Kidney glomerular epithelial cell (primary cell): ENCODE data around the gene PCLAF.
A peak's percentile ranks its signal among the peaks of the same experiment; 100 is the strongest.
"Not testable (repeated sequence)": the region's sequence is repeated elsewhere in the genome, so short reads cannot be mapped to it uniquely, and the experiment has no call there.

ENCODE experiments used
- DNase-seq: peaks from one replicate; lab custom pipeline; 2025; lab: John Stamatoyannopoulos, UW

Gene PCLAF, protein sequence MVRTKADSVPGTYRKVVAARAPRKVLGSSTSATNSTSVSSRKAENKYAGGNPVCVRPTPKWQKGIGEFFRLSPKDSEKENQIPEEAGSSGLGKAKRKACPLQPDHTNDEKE

GRCh38 chr15:64381000-64381751, at the start of gene PCLAF:
Gene PCLAF (minus strand): TSS chr15:64381441. CDS start chr15:64381371, 70 bp downstream.
- DNase-seq, result peak; percentile 93

GRCh38 chr15:64430000-64430735, 48.9 kb upstream of the PCLAF start:
- no peak for DNase-seq

- DNase-seq, result no peak
Measured at GRCh38 chr15:64429448-64429847, 48.2 kb upstream of the PCLAF start.

DNA sequence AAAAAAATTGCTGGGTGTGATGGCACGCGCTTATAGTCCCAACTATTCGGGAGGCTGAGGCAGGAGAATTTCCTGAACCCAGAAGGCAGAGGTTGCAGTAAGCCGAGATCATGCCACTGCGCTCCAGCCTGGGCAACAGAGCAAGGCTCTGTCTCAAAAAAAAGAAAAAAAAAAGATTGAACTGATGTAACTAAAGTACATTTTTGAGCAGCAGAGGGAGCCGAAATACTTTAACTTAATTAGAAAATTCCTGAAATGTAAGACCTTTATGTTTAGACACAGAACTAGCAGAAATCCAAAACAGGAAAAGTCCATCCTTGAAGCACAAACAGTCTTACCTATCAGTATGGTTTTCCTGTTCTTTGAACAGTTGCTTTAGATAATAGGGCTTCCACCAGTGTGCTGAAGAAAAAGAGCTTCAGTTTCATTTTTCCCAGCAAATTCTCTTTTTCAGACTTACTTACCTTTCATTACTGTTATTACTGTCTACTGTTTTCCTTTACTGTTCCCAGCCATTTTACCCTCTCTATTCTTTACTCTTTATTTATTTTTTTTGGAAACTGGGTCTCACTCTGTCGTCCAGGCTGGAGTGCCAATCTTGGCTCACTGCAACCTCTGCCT, 45.7 kb upstream of the PCLAF start:
- DNase-seq, result peak; percentile 16

- no peak for DNase-seq
Measured at GRCh38 chr15:64425221-64425620, 44.0 kb upstream of the PCLAF start.

DNA sequence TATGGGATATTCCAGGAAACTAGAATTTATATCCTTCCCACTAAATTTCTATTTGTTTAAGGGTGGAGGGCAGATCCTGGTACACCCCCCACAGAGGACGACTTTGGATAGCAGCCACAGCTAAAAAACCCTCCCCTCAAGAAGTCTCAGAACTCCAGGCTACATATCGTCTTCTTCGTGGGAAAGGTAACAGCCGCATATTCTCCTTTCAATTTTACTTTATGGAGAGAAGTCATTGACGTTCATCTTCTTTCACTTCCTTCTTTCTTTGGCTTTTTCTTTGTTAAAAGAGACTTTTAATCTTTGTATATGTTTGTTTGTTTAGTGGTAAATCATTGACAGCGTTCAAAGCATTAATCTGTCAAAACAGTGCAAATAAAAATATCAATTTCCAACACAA, 42.7 kb upstream of the PCLAF start:
- no peak for DNase-seq

DNA sequence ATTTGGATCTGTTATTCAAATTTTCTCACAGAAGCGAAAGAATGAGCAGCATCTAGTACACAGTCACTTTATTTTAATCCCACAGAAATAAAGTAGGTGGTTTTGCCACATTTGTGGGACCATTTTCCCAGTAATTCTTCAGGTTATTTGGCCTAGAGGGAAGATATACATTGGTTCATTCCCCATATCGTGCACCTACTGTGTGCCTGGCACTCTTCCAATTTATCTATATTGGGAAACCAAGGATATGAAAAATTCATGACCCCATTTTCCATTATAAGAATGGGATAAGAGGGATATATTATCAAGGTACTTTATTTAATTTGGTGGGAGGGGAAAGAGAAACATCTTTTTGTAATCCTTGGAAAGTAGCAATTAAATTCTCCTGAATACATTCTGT, 41.5 kb upstream of the PCLAF start:
- no peak for DNase-seq

- DNase-seq, result no peak
Measured at GRCh38 chr15:64412216-64412615, 31.0 kb upstream of the PCLAF start.

GRCh38 chr15:64400583-64400982, 19.3 kb upstream of the PCLAF start:
- DNase-seq, result no peak

DNA sequence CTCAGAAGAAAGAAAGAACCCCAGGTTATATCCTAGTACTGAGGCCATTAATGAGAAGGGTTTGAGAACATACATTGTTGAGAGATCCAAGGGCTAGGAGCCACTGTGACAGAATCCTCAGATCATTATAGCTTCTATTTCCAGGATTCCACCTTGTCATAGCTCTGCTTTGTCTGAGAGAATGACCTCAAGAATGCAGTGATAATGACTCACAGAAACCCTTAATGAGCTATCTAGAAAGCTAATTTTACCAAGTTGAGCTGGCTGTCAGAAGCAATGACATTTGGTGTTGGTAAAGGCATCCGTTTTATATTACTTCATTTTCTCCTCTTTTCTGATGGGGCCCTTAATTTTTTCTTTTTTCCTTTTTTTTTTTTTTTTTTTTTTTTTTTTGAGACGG, 17.3 kb upstream of the PCLAF start:
- DNase-seq, result no peak

GRCh38 chr15:64396789-64397188, 15.5 kb upstream of the PCLAF start:
- no peak for DNase-seq

DNA sequence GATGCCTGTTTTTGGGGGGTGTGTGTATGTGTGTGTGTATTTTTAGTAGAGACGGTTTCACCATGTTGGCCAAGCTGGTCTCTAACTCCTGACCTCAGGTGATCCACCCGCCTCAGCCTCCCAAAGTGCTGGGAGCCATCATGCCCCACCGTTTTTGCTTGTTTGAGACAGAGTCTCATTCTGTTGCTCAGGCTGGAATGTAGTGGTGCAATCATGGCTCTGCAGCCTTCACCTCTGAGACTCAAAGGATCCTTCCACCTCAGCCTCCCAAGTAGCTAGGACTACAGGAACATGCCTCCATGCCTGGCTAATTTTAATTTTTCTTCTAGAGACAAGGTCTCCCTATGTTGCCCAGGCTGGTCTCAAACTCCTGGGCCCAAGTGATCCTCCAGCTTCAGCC, 11.2 kb upstream of the PCLAF start:
- DNase-seq, result not testable (repeated sequence)

DNA sequence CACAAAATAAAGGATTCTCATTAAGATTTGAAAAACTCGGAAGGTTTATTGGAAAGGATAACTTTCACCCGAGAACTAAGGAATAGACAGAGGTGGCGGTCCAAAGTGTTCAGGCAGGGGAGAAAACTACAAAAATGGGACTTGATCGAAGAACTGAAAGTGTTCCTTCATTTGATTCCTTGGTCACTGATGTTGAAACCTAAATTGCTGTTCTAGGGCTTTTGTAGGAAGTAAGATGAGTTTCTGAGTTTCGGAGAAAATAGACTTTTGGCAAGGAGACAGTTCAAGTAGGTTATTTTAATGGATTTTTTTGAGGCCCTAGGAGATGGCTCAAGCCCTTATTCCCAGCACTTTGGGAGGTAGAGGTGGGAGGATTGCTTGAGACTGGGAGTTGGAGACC, 7.8 kb upstream of the PCLAF start:
- no peak for DNase-seq

GRCh38 chr15:64387562-64388168, 6.4 kb upstream of the PCLAF start, which contains the start of gene TRIP4:
Gene TRIP4 (plus strand): TSS chr15:64387836. CDS start chr15:64387864, 28 bp downstream.
- DNase-seq, result peak; percentile 99

DNA sequence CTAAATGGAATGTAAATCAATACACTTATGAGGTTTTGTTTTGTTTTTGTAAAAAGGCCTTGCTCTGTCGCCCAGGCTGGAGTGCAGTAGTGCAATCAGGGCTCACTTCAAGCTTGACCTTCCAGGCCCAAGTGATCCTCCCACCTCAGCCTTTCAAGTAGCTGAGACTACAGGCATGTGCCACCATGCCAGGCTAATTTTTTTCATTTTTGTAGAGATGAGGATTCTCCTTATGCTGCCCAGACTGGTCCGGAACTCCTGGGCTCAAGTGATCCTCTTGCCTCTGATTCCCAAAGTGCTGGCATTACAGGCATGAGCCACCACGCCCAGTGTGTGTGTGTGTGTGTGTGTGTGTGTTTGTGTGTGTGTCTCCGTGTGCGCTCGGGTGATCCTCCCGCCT, 5.0 kb upstream of the PCLAF start:
- no peak for DNase-seq

GRCh38 chr15:64383760-64384159, 2.5 kb upstream of the PCLAF start:
- DNase-seq, result no peak

DNA sequence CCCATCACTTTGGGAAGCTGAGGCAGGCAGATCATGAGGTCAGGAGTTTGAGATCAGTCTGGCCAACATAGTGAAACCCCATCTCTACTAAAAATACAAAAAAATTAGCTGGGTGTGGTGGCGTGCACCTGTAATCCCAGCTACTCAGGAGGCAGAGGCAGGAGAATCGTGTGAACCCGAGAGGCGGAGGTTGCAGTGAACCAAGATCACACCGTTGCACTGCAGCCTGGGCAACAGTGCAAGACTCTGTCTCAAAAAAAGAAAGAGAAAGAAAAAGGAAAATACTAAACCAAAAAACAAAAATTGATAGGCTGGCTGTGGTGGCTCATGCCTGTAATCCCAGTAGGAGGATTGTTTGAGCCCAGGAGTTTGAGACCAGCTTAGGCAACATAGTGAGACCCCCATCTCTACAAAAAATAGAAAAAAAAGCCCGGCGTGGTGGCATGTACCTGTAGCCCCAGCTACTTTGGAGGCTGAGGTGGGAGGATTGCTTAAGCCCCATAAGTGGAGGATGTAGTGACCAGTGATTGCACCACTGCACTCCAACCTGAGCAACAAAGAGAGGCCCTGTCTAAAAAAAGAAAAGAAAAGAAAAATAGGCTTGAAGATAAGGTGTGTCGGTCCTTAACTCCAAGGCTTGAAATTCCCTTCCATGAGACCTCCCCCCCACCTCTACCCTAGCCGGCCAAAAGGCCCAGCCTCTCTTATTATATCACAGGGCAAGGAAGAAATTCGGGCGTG, 941 bp downstream of the PCLAF start:
- DNase-seq, result not testable (repeated sequence)

- no peak for DNase-seq
Measured at GRCh38 chr15:64379216-64379960, 1.9 kb downstream of the PCLAF start.

GRCh38 chr15:64373360-64373759, 7.9 kb downstream of the PCLAF start:
- DNase-seq, result no peak

- DNase-seq, result not testable (repeated sequence)
Measured at GRCh38 chr15:64371383-64371782, 9.9 kb downstream of the PCLAF start.
